Effector memory CD4-positive, alpha-beta T cell (primary cell): Measurements from ENCODE around the gene LCA5.
"Not testable (repeated sequence)": the region's sequence is repeated elsewhere in the genome, so short reads cannot be mapped to it uniquely, and the experiment has no call there.

Experiments used
- DNase-seq, 3 donors: peaks; one replicate each; pipeline ENCODE4 v3.0.0-alpha.2; 2020
- H3K27ac ChIP-seq: 2 replicates; pipeline ENCODE4 v1.7.0; 2013; ENCODE audit warnings: mild to moderate bottlenecking, low read length, moderate library complexity; ENCODE audit not compliant: insufficient read depth, poor library complexity, severe bottlenecking
- H3K27me3 ChIP-seq: replicated peaks from 2 replicates; pipeline ENCODE4 v1.7.0; 2013; ENCODE audit warnings: mild to moderate bottlenecking, low read length; ENCODE audit not compliant: insufficient read depth, control insufficient read depth, poor library complexity, severe bottlenecking
- H3K36me3 ChIP-seq: 2 replicates; pipeline ENCODE4 v1.7.0; 2013; ENCODE audit warnings: mild to moderate bottlenecking, low read length, moderate library complexity; ENCODE audit not compliant: control insufficient read depth, insufficient read depth
- H3K4me1 ChIP-seq: 2 replicates; pipeline ENCODE4 v1.7.0; 2013; ENCODE audit warnings: low read length, mild to moderate bottlenecking; ENCODE audit not compliant: control insufficient read depth, insufficient read depth, poor library complexity, severe bottlenecking
- H3K4me3 ChIP-seq: 2 replicates; pipeline ENCODE4 v1.7.0; 2013; ENCODE audit warnings: low read length, low read depth, mild to moderate bottlenecking; ENCODE audit not compliant: insufficient read depth, poor library complexity, severe bottlenecking
- H3K9me3 ChIP-seq: 2 replicates; pipeline ENCODE4 v1.7.0; 2013; ENCODE audit warnings: mild to moderate bottlenecking, low read length, moderate library complexity; ENCODE audit not compliant: control insufficient read depth

LCA5 gene

GRCh38 chr6:79543411-79543810 is 6.2 kb upstream of the LCA5 start:
- DNase-seq: no peak
- no peaks in the 10 kb centered on the region for H3K27me3 ChIP-seq
- H3K9me3 ChIP-seq: no peaks in the 10 kb centered on the region
- no peaks in the 10 kb centered on the region for H3K36me3 ChIP-seq
- no peaks in the 10 kb centered on the region for H3K4me1 ChIP-seq
- H3K27ac ChIP-seq: no peak overlapping the region
- H3K4me3 ChIP-seq: no peak overlapping the region

DNA sequence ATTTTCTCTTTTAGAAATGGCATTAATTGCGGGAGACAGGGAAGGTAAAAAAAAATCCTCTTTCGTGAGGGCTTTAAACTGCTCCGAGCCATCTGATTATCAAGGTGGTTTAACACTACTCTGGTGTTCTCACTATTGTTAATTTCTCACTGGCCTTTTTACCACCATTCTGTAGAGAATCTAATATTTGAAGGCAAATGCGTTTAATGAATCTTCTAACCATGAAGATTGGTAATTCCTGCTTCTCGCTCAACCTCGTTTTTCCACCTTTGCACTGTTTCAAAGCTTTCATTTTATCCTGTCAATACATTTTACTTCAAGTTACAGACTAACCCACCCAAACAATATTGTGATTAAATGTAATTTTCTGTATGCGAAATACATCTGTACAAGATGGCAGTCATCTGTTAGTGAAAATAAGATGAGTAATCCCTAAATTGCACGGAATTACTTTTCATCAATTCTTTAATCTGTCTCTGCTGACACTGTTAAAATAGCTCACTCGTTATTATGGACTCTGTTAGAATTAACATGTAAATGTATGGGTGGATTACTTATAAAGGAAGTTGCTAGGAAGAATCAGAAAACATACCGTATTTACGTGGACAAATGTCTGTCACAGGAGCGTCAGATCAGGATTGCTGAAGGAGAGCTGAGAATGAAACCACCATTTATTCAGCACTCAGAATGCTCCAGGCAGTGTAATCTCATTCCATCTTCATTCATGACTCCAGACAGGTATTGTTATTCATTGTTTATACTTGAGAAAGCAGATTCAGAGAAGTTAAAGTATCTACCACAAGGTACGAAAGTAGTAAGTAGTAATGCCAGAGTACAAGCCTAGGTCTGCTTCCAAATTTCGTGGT is 1.1 kb upstream of the LCA5 start:
- H3K27me3 ChIP-seq: no peaks in the 10 kb centered on the region
- H3K36me3 ChIP-seq: no peaks in the 10 kb centered on the region
- peaks cover 11% of the 10 kb centered on the region for H3K4me1 ChIP-seq
- peak overlapping the region; percentile 80 for H3K4me3 ChIP-seq
- H3K9me3 ChIP-seq: no peaks in the 10 kb centered on the region
- no peak overlapping the region for H3K27ac ChIP-seq
- DNase-seq: no peak

GRCh38 chr6:79536585-79536953 is 661 bp downstream of the LCA5 start:
- Histone ChIP-seq H3K27me3 (no peaks in the 10 kb centered on the region), H3K27ac (no peak overlapping the region), H3K9me3 (no peaks in the 10 kb centered on the region), H3K4me3 (peak overlapping the region; percentile 80), H3K4me1 (peaks cover 11% of the 10 kb centered on the region), H3K36me3 (no peaks in the 10 kb centered on the region)
- DNase-seq: no peak

GRCh38 chr6:79529567-79529966 is 7.7 kb downstream of the LCA5 start:
- H3K27me3 ChIP-seq, H3K4me3 ChIP-seq, H3K36me3 ChIP-seq, H3K4me1 ChIP-seq, H3K9me3 ChIP-seq, H3K27ac ChIP-seq, DNase-seq: not testable (repeated sequence)

DNA sequence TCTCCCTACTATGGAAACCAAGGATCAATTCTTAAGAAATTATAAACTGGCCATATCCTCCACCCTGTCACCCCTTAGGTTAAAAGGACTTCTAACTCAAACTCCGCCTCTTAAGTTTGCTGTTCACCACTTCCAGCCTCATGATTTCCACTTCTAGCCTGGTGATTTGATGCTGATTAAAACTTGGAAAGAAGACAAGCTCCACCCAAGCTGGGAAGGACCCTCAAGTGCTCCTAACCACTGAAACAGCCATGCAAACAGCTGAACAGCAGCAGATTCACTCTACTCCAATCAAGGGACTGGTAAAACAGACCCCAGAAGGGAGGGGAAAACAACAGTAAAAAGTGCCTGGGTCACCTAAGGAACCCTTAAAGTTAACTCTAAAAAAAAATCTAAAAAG is 10.3 kb downstream of the LCA5 start:
- Histone ChIP-seq H3K27ac (no peak overlapping the region), H3K4me3 (no peak overlapping the region), H3K36me3 (no peaks in the 10 kb centered on the region), H3K4me1 (no peaks in the 10 kb centered on the region), H3K27me3 (no peaks in the 10 kb centered on the region), H3K9me3 (no peaks in the 10 kb centered on the region)
- DNase-seq: no peak

DNA sequence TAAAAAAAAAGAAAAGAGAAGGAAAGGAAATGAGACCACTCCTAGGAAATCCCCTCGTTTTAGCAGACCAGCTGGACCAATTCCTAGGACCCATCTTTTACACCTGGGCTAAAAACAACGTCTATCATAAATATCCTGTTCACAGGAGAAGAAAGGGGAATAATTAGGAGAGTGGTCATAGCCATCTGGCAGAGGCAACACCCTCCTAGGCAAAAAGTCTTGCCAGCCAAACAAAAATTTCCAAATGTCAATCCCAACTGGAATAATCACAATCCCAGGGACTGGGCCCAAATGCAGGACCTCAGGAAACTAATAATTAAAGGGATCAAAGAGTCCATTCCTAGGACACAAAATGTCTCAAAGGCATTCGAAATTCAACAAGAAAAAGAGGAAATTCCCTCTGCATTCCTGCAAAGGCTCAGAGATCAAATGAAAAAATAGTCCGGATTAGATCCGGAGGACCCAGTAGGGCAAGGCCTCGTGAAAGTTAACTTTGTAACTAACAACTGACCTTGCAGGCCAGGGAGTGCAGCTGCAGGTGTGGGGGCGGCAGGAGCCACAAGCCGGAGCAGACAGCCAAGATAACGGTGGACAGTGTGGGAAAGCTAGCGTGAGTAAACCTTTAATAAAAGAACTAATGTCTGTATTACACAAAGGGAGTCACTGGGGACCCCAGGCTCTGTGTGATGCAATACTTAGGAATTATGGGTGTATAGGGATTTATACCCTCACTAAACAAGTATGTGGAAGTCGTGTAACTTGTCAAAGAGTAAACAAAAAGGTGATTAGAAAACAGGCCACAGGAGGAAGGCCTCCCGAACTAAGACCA is 11.7 kb downstream of the LCA5 start:
- no peak overlapping the region for H3K27ac ChIP-seq
- H3K9me3 ChIP-seq: no peaks in the 10 kb centered on the region
- no peaks in the 10 kb centered on the region for H3K4me1 ChIP-seq
- DNase-seq: no peak
- no peak overlapping the region for H3K4me3 ChIP-seq
- no peaks in the 10 kb centered on the region for H3K36me3 ChIP-seq
- H3K27me3 ChIP-seq: no peaks in the 10 kb centered on the region

- Histone ChIP-seq H3K9me3 (no peaks in the 10 kb centered on the region), H3K27ac (no peak overlapping the region), H3K27me3 (no peaks in the 10 kb centered on the region), H3K36me3 (no peaks in the 10 kb centered on the region), H3K4me1 (no peaks in the 10 kb centered on the region), H3K4me3 (no peak overlapping the region)
- no peak for DNase-seq
These were observed 13.2 kb downstream of the LCA5 start for GRCh38 chr6:79524065-79524464.

- Histone ChIP-seq H3K27ac (no peak overlapping the region), H3K4me1 (no peaks in the 10 kb centered on the region), H3K36me3 (no peaks in the 10 kb centered on the region), H3K27me3 (no peaks in the 10 kb centered on the region), H3K4me3 (no peak overlapping the region), H3K9me3 (no peaks in the 10 kb centered on the region)
- no peak for DNase-seq
These were observed 14.6 kb downstream of the LCA5 start for GRCh38 chr6:79522609-79523008.

DNA sequence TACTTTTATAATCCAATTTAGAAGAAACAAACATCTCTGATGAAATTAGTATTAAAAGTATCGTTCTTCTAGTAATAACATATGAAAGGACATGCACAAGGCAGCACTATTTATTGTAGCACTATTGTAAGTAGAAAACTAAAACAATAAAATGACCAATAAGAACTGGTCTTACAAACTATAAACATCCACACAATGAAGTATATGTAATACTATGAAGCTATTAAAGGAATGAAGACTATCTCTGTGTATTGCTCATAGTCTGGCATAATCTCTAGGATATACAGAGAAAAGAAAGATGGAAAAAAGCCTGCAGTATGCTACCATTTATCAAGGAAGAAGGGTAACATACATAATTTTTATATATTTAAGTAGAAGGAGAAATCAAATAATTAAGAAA is 16.7 kb downstream of the LCA5 start:
- H3K9me3 ChIP-seq: no peaks in the 10 kb centered on the region
- H3K27ac ChIP-seq: no peak overlapping the region
- H3K4me1 ChIP-seq: no peaks in the 10 kb centered on the region
- no peaks in the 10 kb centered on the region for H3K27me3 ChIP-seq
- H3K4me3 ChIP-seq: no peak overlapping the region
- DNase-seq: no peak
- no peaks in the 10 kb centered on the region for H3K36me3 ChIP-seq

DNA sequence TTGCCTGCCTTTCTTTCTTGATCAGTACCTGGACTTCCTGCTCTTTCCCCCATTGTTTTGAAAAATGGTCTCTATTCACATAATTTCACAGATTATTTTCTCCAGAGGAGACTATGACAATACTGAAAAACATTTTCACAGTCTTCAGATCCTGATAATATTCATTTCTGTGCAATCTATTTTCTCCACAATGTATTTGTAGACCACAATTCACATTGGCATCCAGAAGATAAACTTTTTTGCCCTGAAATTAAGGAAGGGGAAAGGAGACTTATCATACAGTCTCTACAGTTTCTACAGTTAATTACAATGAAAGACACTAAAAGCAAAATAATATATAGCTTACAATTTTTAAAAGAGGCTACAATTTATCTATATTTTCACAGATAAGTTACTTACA is 18.4 kb downstream of the LCA5 start:
- Histone ChIP-seq H3K4me1 (no peaks in the 10 kb centered on the region), H3K27ac (no peak overlapping the region), H3K36me3 (no peaks in the 10 kb centered on the region), H3K4me3 (no peak overlapping the region), H3K9me3 (no peaks in the 10 kb centered on the region), H3K27me3 (no peaks in the 10 kb centered on the region)
- DNase-seq: no peak
